ENCODE measurements around the gene PLXNC1. TPM values are rescaled to one million over a fixed set of nuclear protein-coding genes. Genes with fewer than 3 reads are reported as not detected.

PLXNC1 gene
- total and polyA plus RNA-seq, 2 donors (not counting 1 experiment from before 2014, with no cell fraction given): 15.1 to 86.9 TPM

DNA sequence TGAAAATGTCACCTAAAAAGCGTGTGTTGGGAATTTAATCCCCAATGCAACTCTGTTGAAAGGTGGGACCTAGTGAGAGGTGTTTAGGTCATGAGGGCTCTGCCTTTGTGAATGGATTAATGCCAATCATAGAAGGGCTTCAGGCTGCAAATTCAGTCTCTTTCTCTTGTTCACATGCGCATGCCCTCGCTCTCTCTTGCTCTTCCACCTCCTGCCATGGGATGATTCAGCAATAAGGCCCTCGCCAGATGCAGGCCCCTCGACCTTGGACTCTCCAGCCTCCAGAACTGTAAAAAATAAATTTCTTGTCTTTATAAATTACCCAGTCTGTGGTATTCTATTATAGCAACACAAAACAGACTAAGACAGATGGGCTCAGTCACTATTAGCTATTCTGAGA lies 55.4 kb downstream of the PLXNC1 start:
- TF ChIP-seq EZH2 (IDR thresholded peaks at IDR 0.05; ENCODE audit: low read length, missing control alignments): no peak
- TF ChIP-seq, protein P1, sequence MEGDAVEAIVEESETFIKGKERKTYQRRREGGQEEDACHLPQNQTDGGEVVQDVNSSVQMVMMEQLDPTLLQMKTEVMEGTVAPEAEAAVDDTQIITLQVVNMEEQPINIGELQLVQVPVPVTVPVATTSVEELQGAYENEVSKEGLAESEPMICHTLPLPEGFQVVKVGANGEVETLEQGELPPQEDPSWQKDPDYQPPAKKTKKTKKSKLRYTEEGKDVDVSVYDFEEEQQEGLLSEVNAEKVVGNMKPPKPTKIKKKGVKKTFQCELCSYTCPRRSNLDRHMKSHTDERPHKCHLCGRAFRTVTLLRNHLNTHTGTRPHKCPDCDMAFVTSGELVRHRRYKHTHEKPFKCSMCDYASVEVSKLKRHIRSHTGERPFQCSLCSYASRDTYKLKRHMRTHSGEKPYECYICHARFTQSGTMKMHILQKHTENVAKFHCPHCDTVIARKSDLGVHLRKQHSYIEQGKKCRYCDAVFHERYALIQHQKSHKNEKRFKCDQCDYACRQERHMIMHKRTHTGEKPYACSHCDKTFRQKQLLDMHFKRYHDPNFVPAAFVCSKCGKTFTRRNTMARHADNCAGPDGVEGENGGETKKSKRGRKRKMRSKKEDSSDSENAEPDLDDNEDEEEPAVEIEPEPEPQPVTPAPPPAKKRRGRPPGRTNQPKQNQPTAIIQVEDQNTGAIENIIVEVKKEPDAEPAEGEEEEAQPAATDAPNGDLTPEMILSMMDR (conservative IDR thresholded peaks at IDR 0.05 in 1 of 2, IDR thresholded peaks at IDR 0.05 in 1 of 2; ENCODE audit: low read depth in 1 of 2, low read length in 2 of 2): no peak
- no peak overlapping the region for H2AFZ ChIP-seq (ENCODE audit: low read length)
- H4K20me1 ChIP-seq (ENCODE audit: control insufficient read depth, extremely low read depth, insufficient read depth, low read length): no peaks in the 10 kb centered on the region
- H3K9me3 ChIP-seq (ENCODE audit: control insufficient read depth, insufficient read depth, low read depth, low read length): no peaks in the 10 kb centered on the region
- no peaks in the 10 kb centered on the region for H3K79me2 ChIP-seq (ENCODE audit: control insufficient read depth, insufficient read depth, low read length)
- H3K27ac ChIP-seq (ENCODE audit: insufficient read depth, low read length): no peak overlapping the region
- no peaks in the 10 kb centered on the region for H3K36me3 ChIP-seq (ENCODE audit: control insufficient read depth, insufficient read depth, low read length)
- no peak overlapping the region for H3K9ac ChIP-seq (ENCODE audit: insufficient read depth, low read length)
- H3K27me3 ChIP-seq (ENCODE audit: control insufficient read depth, insufficient read depth, low read length): no peaks in the 10 kb centered on the region
- H3K4me1 ChIP-seq (ENCODE audit: control insufficient read depth, extremely low read depth, insufficient read depth, low read length): no peaks in the 10 kb centered on the region
- no peak overlapping the region for H3K4me3 ChIP-seq (replicated peaks in 1 of 4; ENCODE audit: control extremely low read depth in 1 of 4, insufficient read depth in 1 of 4, low read depth in 3 of 4, low read length in 4 of 4)
- no peak for DNase-seq (ENCODE audit: low read depth in 2 of 2)
- no peak overlapping the region for H3K4me2 ChIP-seq (ENCODE audit: extremely low read depth, insufficient read depth, low read length)

DNA sequence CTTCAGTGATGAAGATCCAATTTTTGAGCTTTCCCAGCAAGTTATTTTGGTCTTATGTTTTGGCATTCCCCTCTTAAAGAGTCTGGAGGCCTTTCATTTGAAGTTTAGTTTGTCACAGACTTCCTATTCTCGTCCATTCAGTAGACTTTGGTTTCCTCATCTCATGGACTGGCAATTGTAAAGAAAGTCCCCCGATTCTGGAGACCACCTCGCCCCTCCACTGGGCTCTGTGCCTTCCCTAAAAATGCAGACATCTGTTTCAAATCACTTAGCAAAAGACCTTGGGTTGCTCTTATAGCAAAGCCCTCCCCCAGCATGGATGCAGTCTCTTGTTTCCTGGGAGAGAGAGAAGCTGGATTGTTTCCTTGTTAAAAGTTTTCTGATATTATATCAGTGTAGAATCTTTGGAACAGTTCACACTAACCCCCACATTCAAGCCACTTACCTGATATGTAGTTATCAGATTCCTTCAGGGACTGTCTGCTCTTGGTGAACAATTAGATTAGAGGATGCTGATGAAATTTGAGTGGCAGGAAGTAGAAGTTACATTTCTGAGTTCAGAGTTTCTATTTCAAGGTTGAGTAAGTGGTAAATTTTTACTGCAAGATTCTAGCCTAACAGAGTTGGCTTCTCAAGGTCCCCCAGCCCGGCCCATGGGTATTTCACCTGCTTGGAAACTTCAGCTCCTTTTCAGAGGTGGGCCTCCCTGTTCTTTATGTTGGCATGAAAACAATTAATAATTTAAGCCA lies 56.3 kb downstream of the PLXNC1 start:
- Histone ChIP-seq H3K9me3 (ENCODE audit: control insufficient read depth, insufficient read depth, low read depth, low read length) (no peaks in the 10 kb centered on the region), H4K20me1 (ENCODE audit: control insufficient read depth, extremely low read depth, insufficient read depth, low read length) (no peaks in the 10 kb centered on the region), H3K36me3 (ENCODE audit: control insufficient read depth, insufficient read depth, low read length) (no peaks in the 10 kb centered on the region), H3K27me3 (ENCODE audit: control insufficient read depth, insufficient read depth, low read length) (no peaks in the 10 kb centered on the region), H3K27ac (ENCODE audit: insufficient read depth, low read length) (no peak overlapping the region), H3K79me2 (ENCODE audit: control insufficient read depth, insufficient read depth, low read length) (no peaks in the 10 kb centered on the region), H3K9ac (ENCODE audit: insufficient read depth, low read length) (no peak overlapping the region), H3K4me2 (ENCODE audit: extremely low read depth, insufficient read depth, low read length) (no peak overlapping the region), H3K4me3 (replicated peaks in 1 of 4; ENCODE audit: control extremely low read depth in 1 of 4, insufficient read depth in 1 of 4, low read depth in 3 of 4, low read length in 4 of 4) (no peak overlapping the region), H3K4me1 (ENCODE audit: control insufficient read depth, extremely low read depth, insufficient read depth, low read length) (no peaks in the 10 kb centered on the region), H2AFZ (ENCODE audit: low read length) (no peak overlapping the region)
- TF ChIP-seq, protein P1 (conservative IDR thresholded peaks at IDR 0.05 in 1 of 2, IDR thresholded peaks at IDR 0.05 in 1 of 2; ENCODE audit: low read depth in 1 of 2, low read length in 2 of 2): no peak
- no peak for TF ChIP-seq EZH2 (IDR thresholded peaks at IDR 0.05; ENCODE audit: low read length, missing control alignments)
- DNase-seq (ENCODE audit: low read depth in 2 of 2): no peak

DNA sequence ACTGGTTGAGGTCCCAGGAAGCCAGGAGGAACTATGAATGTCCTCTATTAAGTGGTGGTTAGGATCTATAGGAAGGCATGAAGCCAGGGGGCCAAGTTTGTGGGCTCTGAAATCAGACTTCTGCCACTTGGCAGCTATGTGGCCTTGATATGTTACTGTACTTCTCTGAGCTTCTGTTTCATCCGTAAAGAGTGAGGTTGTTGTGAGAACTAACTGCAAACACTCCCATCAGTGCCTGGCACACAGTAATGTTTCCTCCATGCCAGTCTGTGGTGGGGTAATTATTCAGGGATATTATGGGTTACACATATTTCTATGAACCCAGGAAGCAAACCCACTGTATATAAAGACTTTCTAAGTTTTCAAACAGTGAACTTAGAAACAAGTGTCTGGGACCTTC lies 57.4 kb downstream of the PLXNC1 start:
- H3K36me3 ChIP-seq (ENCODE audit: control insufficient read depth, insufficient read depth, low read length): no peaks in the 10 kb centered on the region
- no peak overlapping the region for H2AFZ ChIP-seq (ENCODE audit: low read length)
- H3K27me3 ChIP-seq (ENCODE audit: control insufficient read depth, insufficient read depth, low read length): no peaks in the 10 kb centered on the region
- DNase-seq (ENCODE audit: low read depth in 2 of 2): no peak
- H4K20me1 ChIP-seq (ENCODE audit: control insufficient read depth, extremely low read depth, insufficient read depth, low read length): no peaks in the 10 kb centered on the region
- no peaks in the 10 kb centered on the region for H3K4me1 ChIP-seq (ENCODE audit: control insufficient read depth, extremely low read depth, insufficient read depth, low read length)
- no peak overlapping the region for H3K4me3 ChIP-seq (replicated peaks in 1 of 4; ENCODE audit: control extremely low read depth in 1 of 4, insufficient read depth in 1 of 4, low read depth in 3 of 4, low read length in 4 of 4)
- no peaks in the 10 kb centered on the region for H3K79me2 ChIP-seq (ENCODE audit: control insufficient read depth, insufficient read depth, low read length)
- TF ChIP-seq, protein P1 (conservative IDR thresholded peaks at IDR 0.05 in 1 of 2, IDR thresholded peaks at IDR 0.05 in 1 of 2; ENCODE audit: low read depth in 1 of 2, low read length in 2 of 2): no peak
- no peak for TF ChIP-seq EZH2 (IDR thresholded peaks at IDR 0.05; ENCODE audit: low read length, missing control alignments)
- H3K9me3 ChIP-seq (ENCODE audit: control insufficient read depth, insufficient read depth, low read depth, low read length): no peaks in the 10 kb centered on the region
- H3K27ac ChIP-seq (ENCODE audit: insufficient read depth, low read length): no peak overlapping the region
- no peak overlapping the region for H3K4me2 ChIP-seq (ENCODE audit: extremely low read depth, insufficient read depth, low read length)
- no peak overlapping the region for H3K9ac ChIP-seq (ENCODE audit: insufficient read depth, low read length)

Data from fibroblast of lung (primary cell).